GM18873 (cell line): ENCODE measurements around the gene RNH1.

Experiments used
- ATAC-seq: cut with Tn5 transposase; IDR thresholded peaks from one replicate; pipeline ENCODE4 v1.9.1; 2021; ENCODE audit warnings: mild to moderate bottlenecking, moderate library complexity, moderate number of reproducible peaks; ENCODE audit not compliant: unreplicated experiment, low FRiP score

RNH1 gene

GRCh38 chr11:445765-446588, 61.1 kb downstream of the RNH1 start:
- no peak for ATAC-seq
